ENCODE data around the gene MRPL32. TPM values are rescaled to one million over a fixed set of nuclear protein-coding genes. Genes with fewer than 3 reads are reported as not detected.
A peak's percentile ranks its signal among the peaks of the same experiment; 100 is the strongest.

The MRPL32 gene
- total and polyA plus RNA-seq, 2 of the 13 experiments (the other 11 are each of a cell fraction or from before 2014, with no cell fraction given): 39.0 to 81.2 TPM

DNA sequence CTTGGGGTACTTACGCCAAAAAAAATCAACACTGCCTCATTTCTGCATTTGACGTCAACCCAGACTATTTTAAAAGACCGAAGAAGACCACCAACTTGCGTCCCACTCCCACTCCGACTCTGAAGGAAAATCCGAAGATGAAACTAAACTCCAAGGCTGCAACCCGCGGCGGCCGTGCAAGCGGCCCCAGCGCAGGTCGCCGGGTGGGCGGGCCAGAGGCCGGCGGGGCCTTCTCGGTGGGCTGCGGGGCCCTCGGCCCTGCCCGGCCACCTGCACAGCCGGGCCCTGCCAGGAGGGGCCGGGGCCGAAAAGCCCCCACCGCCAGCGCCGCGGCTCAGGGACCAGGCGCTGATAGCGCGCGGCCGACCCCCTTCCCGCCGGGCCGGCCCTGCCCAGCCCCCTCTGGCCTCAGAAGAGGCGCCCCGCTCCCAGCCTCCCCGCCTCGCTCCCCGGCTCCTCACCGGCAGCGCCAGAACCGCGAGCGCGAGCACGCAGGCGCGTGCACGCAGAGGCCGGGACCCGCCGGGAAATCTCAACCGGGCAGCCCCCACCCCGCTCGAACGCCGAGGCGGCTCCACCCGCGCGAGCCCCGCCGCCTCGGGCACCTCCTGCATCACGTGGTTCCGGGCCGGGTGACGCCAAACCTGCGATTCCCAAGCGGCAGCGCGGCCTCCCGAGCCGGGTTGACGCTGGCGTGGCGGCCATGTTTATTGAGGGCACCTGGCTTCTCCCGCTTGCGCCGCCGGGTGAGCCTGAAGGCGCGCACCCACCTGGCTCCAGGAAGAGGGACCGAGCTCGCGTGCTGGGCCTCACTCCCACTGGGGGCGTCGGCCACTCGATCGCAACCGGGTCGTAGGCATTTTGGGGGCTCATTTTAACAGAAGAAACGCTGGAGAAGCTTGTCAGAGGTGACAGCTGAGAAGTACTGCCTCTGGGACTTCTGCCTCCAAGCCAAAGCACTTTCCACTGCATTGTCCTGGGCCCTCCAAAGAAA, 20.4 kb upstream of the MRPL32 start, which contains the start of gene C7orf25 (continued):
- TF ChIP-seq, protein P1, sequence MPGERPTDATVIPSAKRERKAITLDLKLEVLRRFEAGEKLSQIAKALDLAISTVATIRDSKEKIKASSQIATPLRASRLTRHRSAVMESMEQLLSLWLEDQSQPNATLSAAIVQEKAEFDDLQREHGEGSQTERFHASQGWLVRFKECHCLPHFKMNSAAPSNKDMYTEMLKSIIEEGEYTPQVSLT (CRISPR knock-in tag; IDR thresholded peaks at IDR 0.05; ENCODE audit: borderline replicate concordance, low read depth): no peak
- TF ChIP-seq ZNF207 (IDR thresholded peaks at IDR 0.05; ENCODE audit: borderline replicate concordance) (no peak), FOXO1 (CRISPR knock-in tag; IDR thresholded peaks at IDR 0.05) (peak; percentile 29), GATA4 (IDR thresholded peaks at IDR 0.05; ENCODE audit: borderline replicate concordance, low read depth) (no peak), ZFP36L2 (CRISPR knock-in tag; IDR thresholded peaks at IDR 0.05) (no peak), NAIF1 (CRISPR knock-in tag; IDR thresholded peaks at IDR 0.05; ENCODE audit: borderline replicate concordance) (0 out of 2 replicates have a peak, but pooled peaks have one; percentile 29), ZNF530 (CRISPR knock-in tag; IDR thresholded peaks at IDR 0.05; ENCODE audit: low read depth) (no peak), ELF3 (CRISPR knock-in tag; IDR thresholded peaks at IDR 0.05) (peak; percentile 53; the same call in 1 of the 2 replicates), ZKSCAN1 (IDR thresholded peaks at IDR 0.05; ENCODE audit: low read length) (no peak), FLYWCH1 (CRISPR knock-in tag; IDR thresholded peaks at IDR 0.05) (no peak), NCOA5 (CRISPR knock-in tag; IDR thresholded peaks at IDR 0.05) (no peak), ZNF678 (CRISPR knock-in tag; IDR thresholded peaks at IDR 0.05) (no peak), RXRB (CRISPR knock-in tag; IDR thresholded peaks at IDR 0.05; ENCODE audit: borderline replicate concordance) (peak; percentile 35; the same call in 1 of the 2 replicates), GABPA (IDR thresholded peaks at IDR 0.05; ENCODE audit: low read depth, low read length) (peak; percentile 74), GABPA (CRISPR knock-in tag; IDR thresholded peaks at IDR 0.05; ENCODE audit: low read depth) (peak; percentile 88), ZFP82 (CRISPR knock-in tag; IDR thresholded peaks at IDR 0.05; ENCODE audit: borderline replicate concordance) (peak; percentile 96; the same call in 1 of the 2 replicates)
- TF ChIP-seq, protein P2, sequence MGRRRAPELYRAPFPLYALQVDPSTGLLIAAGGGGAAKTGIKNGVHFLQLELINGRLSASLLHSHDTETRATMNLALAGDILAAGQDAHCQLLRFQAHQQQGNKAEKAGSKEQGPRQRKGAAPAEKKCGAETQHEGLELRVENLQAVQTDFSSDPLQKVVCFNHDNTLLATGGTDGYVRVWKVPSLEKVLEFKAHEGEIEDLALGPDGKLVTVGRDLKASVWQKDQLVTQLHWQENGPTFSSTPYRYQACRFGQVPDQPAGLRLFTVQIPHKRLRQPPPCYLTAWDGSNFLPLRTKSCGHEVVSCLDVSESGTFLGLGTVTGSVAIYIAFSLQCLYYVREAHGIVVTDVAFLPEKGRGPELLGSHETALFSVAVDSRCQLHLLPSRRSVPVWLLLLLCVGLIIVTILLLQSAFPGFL (CRISPR knock-in tag; IDR thresholded peaks at IDR 0.05): no peak
- TF ChIP-seq, protein P3, sequence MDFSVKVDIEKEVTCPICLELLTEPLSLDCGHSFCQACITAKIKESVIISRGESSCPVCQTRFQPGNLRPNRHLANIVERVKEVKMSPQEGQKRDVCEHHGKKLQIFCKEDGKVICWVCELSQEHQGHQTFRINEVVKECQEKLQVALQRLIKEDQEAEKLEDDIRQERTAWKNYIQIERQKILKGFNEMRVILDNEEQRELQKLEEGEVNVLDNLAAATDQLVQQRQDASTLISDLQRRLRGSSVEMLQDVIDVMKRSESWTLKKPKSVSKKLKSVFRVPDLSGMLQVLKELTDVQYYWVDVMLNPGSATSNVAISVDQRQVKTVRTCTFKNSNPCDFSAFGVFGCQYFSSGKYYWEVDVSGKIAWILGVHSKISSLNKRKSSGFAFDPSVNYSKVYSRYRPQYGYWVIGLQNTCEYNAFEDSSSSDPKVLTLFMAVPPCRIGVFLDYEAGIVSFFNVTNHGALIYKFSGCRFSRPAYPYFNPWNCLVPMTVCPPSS (IDR thresholded peaks at IDR 0.05): no peak
- TF ChIP-seq, protein P4, sequence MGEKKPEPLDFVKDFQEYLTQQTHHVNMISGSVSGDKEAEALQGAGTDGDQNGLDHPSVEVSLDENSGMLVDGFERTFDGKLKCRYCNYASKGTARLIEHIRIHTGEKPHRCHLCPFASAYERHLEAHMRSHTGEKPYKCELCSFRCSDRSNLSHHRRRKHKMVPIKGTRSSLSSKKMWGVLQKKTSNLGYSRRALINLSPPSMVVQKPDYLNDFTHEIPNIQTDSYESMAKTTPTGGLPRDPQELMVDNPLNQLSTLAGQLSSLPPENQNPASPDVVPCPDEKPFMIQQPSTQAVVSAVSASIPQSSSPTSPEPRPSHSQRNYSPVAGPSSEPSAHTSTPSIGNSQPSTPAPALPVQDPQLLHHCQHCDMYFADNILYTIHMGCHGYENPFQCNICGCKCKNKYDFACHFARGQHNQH (CRISPR knock-in tag; IDR thresholded peaks at IDR 0.05): peak; percentile 72
- TF ChIP-seq, protein P5, sequence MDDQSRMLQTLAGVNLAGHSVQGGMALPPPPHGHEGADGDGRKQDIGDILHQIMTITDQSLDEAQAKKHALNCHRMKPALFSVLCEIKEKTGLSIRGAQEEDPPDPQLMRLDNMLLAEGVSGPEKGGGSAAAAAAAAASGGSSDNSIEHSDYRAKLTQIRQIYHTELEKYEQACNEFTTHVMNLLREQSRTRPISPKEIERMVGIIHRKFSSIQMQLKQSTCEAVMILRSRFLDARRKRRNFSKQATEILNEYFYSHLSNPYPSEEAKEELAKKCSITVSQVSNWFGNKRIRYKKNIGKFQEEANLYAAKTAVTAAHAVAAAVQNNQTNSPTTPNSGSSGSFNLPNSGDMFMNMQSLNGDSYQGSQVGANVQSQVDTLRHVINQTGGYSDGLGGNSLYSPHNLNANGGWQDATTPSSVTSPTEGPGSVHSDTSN (CRISPR knock-in tag; IDR thresholded peaks at IDR 0.05; ENCODE audit: borderline replicate concordance): 0 out of 2 replicates have a peak, but pooled peaks have one; percentile 44
- TF ChIP-seq, protein P6, sequence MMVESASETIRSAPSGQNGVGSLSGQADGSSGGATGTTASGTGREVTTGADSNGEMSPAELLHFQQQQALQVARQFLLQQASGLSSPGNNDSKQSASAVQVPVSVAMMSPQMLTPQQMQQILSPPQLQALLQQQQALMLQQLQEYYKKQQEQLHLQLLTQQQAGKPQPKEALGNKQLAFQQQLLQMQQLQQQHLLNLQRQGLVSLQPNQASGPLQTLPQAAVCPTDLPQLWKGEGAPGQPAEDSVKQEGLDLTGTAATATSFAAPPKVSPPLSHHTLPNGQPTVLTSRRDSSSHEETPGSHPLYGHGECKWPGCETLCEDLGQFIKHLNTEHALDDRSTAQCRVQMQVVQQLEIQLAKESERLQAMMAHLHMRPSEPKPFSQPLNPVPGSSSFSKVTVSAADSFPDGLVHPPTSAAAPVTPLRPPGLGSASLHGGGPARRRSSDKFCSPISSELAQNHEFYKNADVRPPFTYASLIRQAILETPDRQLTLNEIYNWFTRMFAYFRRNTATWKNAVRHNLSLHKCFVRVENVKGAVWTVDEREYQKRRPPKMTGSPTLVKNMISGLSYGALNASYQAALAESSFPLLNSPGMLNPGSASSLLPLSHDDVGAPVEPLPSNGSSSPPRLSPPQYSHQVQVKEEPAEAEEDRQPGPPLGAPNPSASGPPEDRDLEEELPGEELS (CRISPR knock-in tag; IDR thresholded peaks at IDR 0.05): peak; percentile 47
